Measurements from ENCODE around the gene HNF4A.

GRCh38 chr20:44349349-44349748, 6.2 kb upstream of the HNF4A start:
- TF ChIP-seq CTCF (conservative IDR thresholded peaks at IDR 0.05; ENCODE audit: low read length) (no peak), EZH2phosphoT487 (IDR thresholded peaks at IDR 0.05; ENCODE audit: borderline replicate concordance, low read depth, low read length) (no peak)

Measured in OCI-LY7 (cell line).